Stomach (tissue), 4 donors: ENCODE measurements around the gene HOXD8.

ENCODE experiments used
- EP300 ChIP-seq: sonication (generic); formaldehyde crosslinking; IDR thresholded peaks from one replicate; pipeline ENCODE4 v1.6.1; 2017; ENCODE audit warnings: antibody characterized with exemption
- POLR2A ChIP-seq, 4 donors: fragments of 450-650 bp; IDR thresholded peaks; one replicate each; pipeline ENCODE4 v1.6.1; 2016; ENCODE audit warnings: antibody characterized with exemption in 4 of 4, control low read depth in 2 of 4, mild to moderate bottlenecking in 1 of 4, moderate library complexity in 1 of 4
- TF ChIP-seq, protein P1 (sequence below), 7 experiments: fragments of 450-650 bp in 4 of 7; fragments of 200-600 bp in 3 of 7; sonication (generic) in 3 of 7; IDR thresholded peaks; one replicate each; pipeline ENCODE4 v1.5.1; 2016 to 2019; ENCODE audit warnings: antibody characterized with exemption in 7 of 7, control low read depth in 2 of 7, mild to moderate bottlenecking in 1 of 7

GRCh38 chr2:176112375-176113302 is 16.9 kb upstream of the HOXD8 start:
- TF ChIP-seq POLR2A (IDR thresholded peaks at IDR 0.05), result no peak
- TF ChIP-seq, protein P1, sequence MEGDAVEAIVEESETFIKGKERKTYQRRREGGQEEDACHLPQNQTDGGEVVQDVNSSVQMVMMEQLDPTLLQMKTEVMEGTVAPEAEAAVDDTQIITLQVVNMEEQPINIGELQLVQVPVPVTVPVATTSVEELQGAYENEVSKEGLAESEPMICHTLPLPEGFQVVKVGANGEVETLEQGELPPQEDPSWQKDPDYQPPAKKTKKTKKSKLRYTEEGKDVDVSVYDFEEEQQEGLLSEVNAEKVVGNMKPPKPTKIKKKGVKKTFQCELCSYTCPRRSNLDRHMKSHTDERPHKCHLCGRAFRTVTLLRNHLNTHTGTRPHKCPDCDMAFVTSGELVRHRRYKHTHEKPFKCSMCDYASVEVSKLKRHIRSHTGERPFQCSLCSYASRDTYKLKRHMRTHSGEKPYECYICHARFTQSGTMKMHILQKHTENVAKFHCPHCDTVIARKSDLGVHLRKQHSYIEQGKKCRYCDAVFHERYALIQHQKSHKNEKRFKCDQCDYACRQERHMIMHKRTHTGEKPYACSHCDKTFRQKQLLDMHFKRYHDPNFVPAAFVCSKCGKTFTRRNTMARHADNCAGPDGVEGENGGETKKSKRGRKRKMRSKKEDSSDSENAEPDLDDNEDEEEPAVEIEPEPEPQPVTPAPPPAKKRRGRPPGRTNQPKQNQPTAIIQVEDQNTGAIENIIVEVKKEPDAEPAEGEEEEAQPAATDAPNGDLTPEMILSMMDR (IDR thresholded peaks at IDR 0.05), result no peak
- no peak for TF ChIP-seq EP300
